Nephron (organoid): ENCODE measurements around the gene PRKAR2B.
A peak's percentile ranks its signal among the peaks of the same experiment; 100 is the strongest.

Source experiments
- H3K27ac Mint-ChIP-seq, 3 experiments: 2 replicates each; pipeline ENCODE4 v1.8.0; 2020; ENCODE audit warnings: mixed read lengths in 3 of 3, mild to moderate bottlenecking in 2 of 3, moderate library complexity in 1 of 3
- H3K27me3 Mint-ChIP-seq: 2 replicates; pipeline ENCODE4 v1.8.0; 2021; ENCODE audit warnings: low read depth, mild to moderate bottlenecking, moderate library complexity, mixed read lengths
- H3K36me3 Mint-ChIP-seq: 2 replicates; pipeline ENCODE4 v1.8.0; 2020; ENCODE audit warnings: low read depth, mixed read lengths
- H3K4me1 Mint-ChIP-seq: 2 replicates; pipeline ENCODE4 v1.8.0; 2020; ENCODE audit warnings: mixed read lengths
- H3K4me3 Mint-ChIP-seq, 3 experiments: 2 replicates each; pipeline ENCODE4 v1.8.0; 2020; ENCODE audit warnings: mild to moderate bottlenecking in 3 of 3, mixed read lengths in 3 of 3, moderate library complexity in 2 of 3
- H3K9me3 Mint-ChIP-seq: 2 replicates; pipeline ENCODE4 v1.8.0; 2020; ENCODE audit warnings: mixed read lengths
- TF ChIP-seq, protein P1 (sequence below), 3 experiments: fragments of 200-600 bp; sonication (generic); IDR thresholded peaks; one replicate each; pipeline ENCODE4 v1.5.0; 2021; ENCODE audit warnings: antibody characterized with exemption in 3 of 3; ENCODE audit not compliant: unreplicated experiment in 3 of 3

The PRKAR2B gene

DNA sequence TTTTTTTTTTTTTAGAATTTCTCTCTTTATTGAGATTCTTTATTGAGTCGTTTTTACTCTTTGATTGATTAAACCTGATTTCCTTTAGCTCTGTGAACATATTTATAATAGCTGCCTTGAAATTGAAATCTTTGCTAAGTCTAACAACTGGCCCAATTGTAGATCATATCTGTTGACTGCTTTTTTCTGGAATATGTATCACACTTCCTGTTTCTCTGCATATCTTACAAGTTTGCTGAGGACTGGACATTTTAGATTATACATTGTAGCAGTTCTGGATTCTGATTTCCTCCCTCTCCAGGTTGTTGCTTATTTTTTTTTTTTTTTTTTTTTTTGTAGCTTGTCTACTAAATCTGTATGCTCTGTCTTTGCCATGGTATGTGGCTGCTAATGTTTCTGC is 56.3 kb downstream of the PRKAR2B start:
- H3K4me1 Mint-ChIP-seq: no peaks in the 10 kb centered on the region
- no peak overlapping the region for H3K4me3 Mint-ChIP-seq
- no peaks in the 10 kb centered on the region for H3K27me3 Mint-ChIP-seq
- H3K9me3 Mint-ChIP-seq: peaks cover 46% of the 10 kb centered on the region
- peaks cover 17% of the 10 kb centered on the region for H3K36me3 Mint-ChIP-seq
- TF ChIP-seq, protein P1, sequence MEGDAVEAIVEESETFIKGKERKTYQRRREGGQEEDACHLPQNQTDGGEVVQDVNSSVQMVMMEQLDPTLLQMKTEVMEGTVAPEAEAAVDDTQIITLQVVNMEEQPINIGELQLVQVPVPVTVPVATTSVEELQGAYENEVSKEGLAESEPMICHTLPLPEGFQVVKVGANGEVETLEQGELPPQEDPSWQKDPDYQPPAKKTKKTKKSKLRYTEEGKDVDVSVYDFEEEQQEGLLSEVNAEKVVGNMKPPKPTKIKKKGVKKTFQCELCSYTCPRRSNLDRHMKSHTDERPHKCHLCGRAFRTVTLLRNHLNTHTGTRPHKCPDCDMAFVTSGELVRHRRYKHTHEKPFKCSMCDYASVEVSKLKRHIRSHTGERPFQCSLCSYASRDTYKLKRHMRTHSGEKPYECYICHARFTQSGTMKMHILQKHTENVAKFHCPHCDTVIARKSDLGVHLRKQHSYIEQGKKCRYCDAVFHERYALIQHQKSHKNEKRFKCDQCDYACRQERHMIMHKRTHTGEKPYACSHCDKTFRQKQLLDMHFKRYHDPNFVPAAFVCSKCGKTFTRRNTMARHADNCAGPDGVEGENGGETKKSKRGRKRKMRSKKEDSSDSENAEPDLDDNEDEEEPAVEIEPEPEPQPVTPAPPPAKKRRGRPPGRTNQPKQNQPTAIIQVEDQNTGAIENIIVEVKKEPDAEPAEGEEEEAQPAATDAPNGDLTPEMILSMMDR (IDR thresholded peaks at IDR 0.05; ENCODE audit: unreplicated experiment in 3 of 3): no peak
- H3K27ac Mint-ChIP-seq: no peak overlapping the region

DNA sequence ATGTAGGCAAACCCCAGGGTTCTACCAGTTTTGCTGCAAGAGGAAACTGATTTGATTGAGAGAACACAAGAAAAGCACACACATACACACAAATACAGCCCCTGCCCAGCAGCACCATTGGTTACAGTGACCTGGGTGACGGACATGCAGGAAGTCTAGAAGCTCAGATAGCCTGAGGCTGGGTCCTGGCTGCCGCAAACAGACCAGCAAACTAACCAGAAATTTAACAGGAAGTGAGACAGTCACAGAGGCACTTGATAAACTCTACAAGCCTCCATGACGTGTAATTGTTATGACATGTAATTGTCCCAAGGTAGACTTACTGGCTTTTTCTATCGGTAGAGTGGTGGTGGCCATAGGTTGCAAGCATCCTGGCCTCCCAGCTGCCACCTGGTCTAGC is 58.9 kb downstream of the PRKAR2B start:
- peaks cover 24% of the 10 kb centered on the region for H3K9me3 Mint-ChIP-seq
- no peaks in the 10 kb centered on the region for H3K4me1 Mint-ChIP-seq
- TF ChIP-seq, protein P1 (IDR thresholded peaks at IDR 0.05; ENCODE audit: unreplicated experiment in 3 of 3): no peak
- H3K36me3 Mint-ChIP-seq: peaks cover 17% of the 10 kb centered on the region
- H3K4me3 Mint-ChIP-seq: no peak overlapping the region
- H3K27ac Mint-ChIP-seq: peak overlapping the region in 1 of 3 experiments; percentile 68
- no peaks in the 10 kb centered on the region for H3K27me3 Mint-ChIP-seq

DNA sequence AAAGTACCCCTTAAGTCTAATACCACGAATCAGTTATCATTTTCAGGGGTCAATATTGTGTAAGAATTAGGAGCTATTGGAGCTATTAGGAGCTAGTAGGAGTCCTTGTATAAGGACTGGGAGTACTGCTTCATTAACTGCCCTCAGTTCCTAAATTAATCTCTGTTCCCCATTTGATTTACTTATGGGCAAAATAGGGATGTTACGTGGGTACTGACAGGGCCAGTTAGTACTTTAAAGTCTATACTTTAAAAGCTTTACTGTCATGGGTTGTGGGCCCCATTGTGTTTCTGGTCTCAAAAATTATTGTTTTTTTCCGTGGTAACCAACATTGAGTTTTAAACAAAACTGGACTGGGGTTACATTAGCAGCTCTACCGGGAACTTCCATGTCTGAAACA is 60.3 kb downstream of the PRKAR2B start:
- Mint-ChIP-seq H3K27me3 (no peaks in the 10 kb centered on the region), H3K4me3 (no peak overlapping the region), H3K9me3 (peaks cover 17% of the 10 kb centered on the region), H3K4me1 (no peaks in the 10 kb centered on the region), H3K27ac (no peak overlapping the region), H3K36me3 (peaks cover 15% of the 10 kb centered on the region)
- TF ChIP-seq, protein P1 (IDR thresholded peaks at IDR 0.05; ENCODE audit: unreplicated experiment in 3 of 3): no peak

DNA sequence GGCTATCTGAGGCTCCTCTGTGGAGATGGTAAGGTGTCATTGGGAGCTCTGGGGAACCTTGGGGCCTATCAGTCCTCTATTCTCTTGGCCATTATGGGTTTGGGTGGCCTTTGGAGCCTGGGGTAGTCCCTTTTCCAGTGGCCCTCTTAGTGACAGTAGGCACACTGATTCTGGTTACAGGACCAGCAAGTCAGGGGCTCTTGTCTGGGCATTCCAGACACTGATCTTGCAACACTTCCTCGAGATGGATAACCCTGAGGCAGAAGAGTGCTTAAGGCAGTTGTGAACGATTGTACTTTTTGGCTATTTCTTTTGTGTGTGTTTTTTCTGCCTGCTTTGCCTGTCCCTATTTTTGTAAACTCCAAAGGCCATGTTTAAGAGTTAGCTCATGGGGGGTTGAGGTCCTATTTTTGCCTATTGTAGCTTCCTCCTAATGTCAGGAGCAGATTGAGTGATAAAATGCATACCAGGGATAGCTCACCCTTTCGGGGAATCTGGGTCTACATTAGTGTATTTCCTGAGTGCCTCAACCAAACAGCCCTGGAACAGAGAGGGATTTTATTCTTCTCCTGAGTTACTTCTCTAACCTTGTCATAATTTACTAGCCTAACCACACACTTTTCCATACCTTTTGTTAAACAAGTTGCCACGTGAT is 61.2 kb downstream of the PRKAR2B start:
- TF ChIP-seq, protein P1 (IDR thresholded peaks at IDR 0.05; ENCODE audit: unreplicated experiment in 3 of 3): no peak
- Mint-ChIP-seq H3K27me3 (no peaks in the 10 kb centered on the region), H3K27ac (no peak overlapping the region), H3K36me3 (peaks cover 6% of the 10 kb centered on the region), H3K9me3 (peaks cover 8% of the 10 kb centered on the region), H3K4me1 (no peaks in the 10 kb centered on the region), H3K4me3 (no peak overlapping the region)

DNA sequence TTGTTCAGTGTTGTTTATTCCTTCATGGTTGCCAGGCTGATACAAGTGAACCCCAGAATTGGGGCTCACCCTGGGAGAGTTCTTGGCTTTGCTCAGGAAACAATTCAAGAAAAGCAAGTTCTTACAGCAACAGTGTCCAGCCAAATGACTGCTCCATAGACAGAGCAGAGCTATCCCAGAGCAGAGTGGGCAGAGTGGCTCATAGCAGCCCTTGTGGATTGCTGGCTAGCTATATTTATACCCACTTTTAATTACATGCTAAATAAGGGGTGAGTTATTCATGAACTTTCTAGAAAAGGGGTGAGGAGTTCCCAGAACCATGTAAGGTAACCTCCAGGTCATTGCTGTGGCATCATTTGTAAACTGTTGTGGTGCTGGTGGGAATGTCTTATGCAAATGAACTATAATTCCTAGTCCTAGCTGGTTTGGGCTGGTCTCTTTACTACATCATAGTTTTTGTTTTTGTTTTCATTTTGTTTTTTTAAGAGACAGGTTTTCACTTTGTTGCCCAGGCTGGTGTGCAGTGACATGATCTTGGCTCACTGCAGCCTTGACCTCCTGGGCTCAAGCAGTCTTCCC is 64.4 kb downstream of the PRKAR2B start:
- H3K9me3 Mint-ChIP-seq: no peaks in the 10 kb centered on the region
- peak overlapping the region in 1 of 3 experiments; percentile 25 for H3K27ac Mint-ChIP-seq
- H3K27me3 Mint-ChIP-seq: no peaks in the 10 kb centered on the region
- TF ChIP-seq, protein P1 (IDR thresholded peaks at IDR 0.05; ENCODE audit: unreplicated experiment in 3 of 3): no peak
- no peaks in the 10 kb centered on the region for H3K36me3 Mint-ChIP-seq
- H3K4me3 Mint-ChIP-seq: no peak overlapping the region
- peaks cover 4% of the 10 kb centered on the region for H3K4me1 Mint-ChIP-seq

DNA sequence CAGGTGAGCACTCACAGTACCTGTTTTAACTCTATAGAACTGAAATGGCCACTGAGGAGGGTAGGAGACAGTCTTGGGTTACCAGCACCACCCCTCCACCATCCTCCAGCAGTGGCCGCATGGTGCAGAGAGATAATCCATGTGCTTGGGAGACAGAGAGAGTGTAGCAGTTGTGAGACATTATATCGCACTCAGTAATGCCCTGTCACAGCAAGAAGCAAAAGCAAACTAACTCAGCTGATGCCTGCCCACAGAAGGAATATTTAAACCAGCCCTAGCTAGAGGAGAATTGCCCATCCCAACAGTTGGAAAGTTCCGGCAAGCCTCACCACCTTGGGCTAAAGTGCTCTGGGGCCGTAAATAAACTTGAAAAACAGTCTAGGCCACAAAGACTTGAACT is 65.5 kb downstream of the PRKAR2B start:
- H3K4me3 Mint-ChIP-seq: no peak overlapping the region
- peaks cover 7% of the 10 kb centered on the region for H3K4me1 Mint-ChIP-seq
- no peaks in the 10 kb centered on the region for H3K9me3 Mint-ChIP-seq

More for the DNA sequence above, 65.5 kb downstream of the PRKAR2B start:
- Mint-ChIP-seq H3K36me3 (no peaks in the 10 kb centered on the region), H3K27me3 (no peaks in the 10 kb centered on the region), H3K27ac (no peak overlapping the region)
- TF ChIP-seq, protein P1 (IDR thresholded peaks at IDR 0.05; ENCODE audit: unreplicated experiment in 3 of 3): no peak
